DMS153 treated with DMSO at 0.1 percent for 48 hours (cell line): ENCODE results near the gene SLC6A12.
"Not testable (repeated sequence)": the region's sequence is repeated elsewhere in the genome, so short reads cannot be mapped to it uniquely, and the experiment has no call there.

Source experiments
- DNase-seq: peaks from one replicate; lab custom pipeline; 2025; ENCODE audit not compliant: unreplicated experiment; lab: John Stamatoyannopoulos, UW

The SLC6A12 gene

GRCh38 chr12:235967-236366, 22.0 kb upstream of the SLC6A12 start:
- DNase-seq: not testable (repeated sequence)

GRCh38 chr12:234891-235415, 21.0 kb upstream of the SLC6A12 start:
- DNase-seq: no peak

GRCh38 chr12:234019-234418, 20.1 kb upstream of the SLC6A12 start:
- DNase-seq: no peak

GRCh38 chr12:233615-233968, 19.6 kb upstream of the SLC6A12 start:
- no peak for DNase-seq

- no peak for DNase-seq
Measured at GRCh38 chr12:232731-233614, 19.0 kb upstream of the SLC6A12 start.

- no peak for DNase-seq
Measured at GRCh38 chr12:230925-231671, 17.1 kb upstream of the SLC6A12 start.

GRCh38 chr12:229441-230191, 15.7 kb upstream of the SLC6A12 start:
- no peak for DNase-seq

- no peak for DNase-seq
Measured at GRCh38 chr12:228846-229200, 14.9 kb upstream of the SLC6A12 start.

GRCh38 chr12:227923-228845, 14.2 kb upstream of the SLC6A12 start:
- DNase-seq: no peak

GRCh38 chr12:227286-227915, 13.4 kb upstream of the SLC6A12 start:
- DNase-seq: no peak

- no peak for DNase-seq
Measured at GRCh38 chr12:226401-226800, 12.4 kb upstream of the SLC6A12 start.

- DNase-seq: no peak
Measured at GRCh38 chr12:225012-225411, 11.1 kb upstream of the SLC6A12 start.

- no peak for DNase-seq
Measured at GRCh38 chr12:224330-224729, 10.4 kb upstream of the SLC6A12 start.

- no peak for DNase-seq
Measured at GRCh38 chr12:223841-224240, 9.9 kb upstream of the SLC6A12 start.

GRCh38 chr12:221736-222135, 7.8 kb upstream of the SLC6A12 start:
- DNase-seq: no peak

- no peak for DNase-seq
Measured at GRCh38 chr12:220946-221550, 7.1 kb upstream of the SLC6A12 start.

GRCh38 chr12:220491-220890, 6.5 kb upstream of the SLC6A12 start:
- DNase-seq: no peak

- DNase-seq: peak; percentile 1
Measured at GRCh38 chr12:219891-220352, 6.0 kb upstream of the SLC6A12 start.
